ENCODE results near the gene PAIP2.

PAIP2 gene

DNA sequence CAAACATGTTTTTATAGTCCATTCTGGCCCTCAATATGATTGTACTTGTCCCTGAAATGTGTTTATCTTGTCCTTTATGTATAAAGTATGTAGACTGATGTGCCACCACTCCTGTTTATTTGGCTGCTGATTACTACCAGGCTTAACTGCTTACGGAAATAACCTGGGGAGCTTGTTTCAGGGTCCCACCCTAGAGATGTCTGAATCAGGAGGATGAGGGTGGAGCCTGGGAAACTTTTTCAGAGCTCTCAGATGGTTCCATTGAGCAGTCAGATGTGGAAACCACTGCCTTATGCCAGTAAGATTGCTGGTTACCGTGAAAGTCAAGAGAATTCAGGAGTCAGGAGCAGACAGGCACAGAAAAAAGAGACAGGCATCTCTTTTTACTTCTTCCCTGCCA, 22.3 kb downstream of the PAIP2 start:
- DNase-seq (ENCODE audit: low read depth): no peak
- no peak overlapping the region for H3K4me3 ChIP-seq (ENCODE audit: low read depth, low read length)
- in situ Hi-C loops (cut with HindIII; ENCODE audit: low sequenced_read_pairs): no loop called here
- no peak for TF ChIP-seq CTCF (IDR thresholded peaks at IDR 0.05; ENCODE audit: low read depth, low read length, missing control alignments)

- in situ Hi-C loops (cut with HindIII; ENCODE audit: low sequenced_read_pairs): no loop called here
- TF ChIP-seq CTCF (IDR thresholded peaks at IDR 0.05; ENCODE audit: low read depth, low read length, missing control alignments): no peak
- DNase-seq (ENCODE audit: low read depth): no peak
- no peak overlapping the region for H3K4me3 ChIP-seq (ENCODE audit: low read depth, low read length)
Measured at GRCh38 chr5:139364466-139364865, 22.8 kb downstream of the PAIP2 start.

DNA sequence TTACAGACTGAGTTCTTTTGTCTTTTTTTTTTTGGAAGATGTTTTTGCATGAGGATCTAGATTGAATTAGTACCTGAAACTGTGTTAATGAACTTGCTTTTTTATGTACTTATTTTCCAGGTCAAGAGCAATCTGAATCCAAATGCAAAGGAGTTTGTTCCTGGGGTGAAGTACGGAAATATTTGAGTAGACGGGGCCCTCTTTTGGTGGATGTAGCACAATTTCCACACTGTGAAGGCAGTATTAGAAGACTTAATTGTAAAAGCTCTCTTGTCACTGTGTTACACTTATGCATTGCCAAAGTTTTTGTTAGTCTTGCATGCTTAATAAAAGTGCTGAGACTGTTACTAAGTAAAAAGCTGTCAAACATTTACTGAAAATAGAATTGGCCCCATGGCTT, 27.0 kb downstream of the PAIP2 start:
- TF ChIP-seq CTCF (IDR thresholded peaks at IDR 0.05; ENCODE audit: low read depth, low read length, missing control alignments): no peak
- DNase-seq (ENCODE audit: low read depth): no peak
- in situ Hi-C loops (cut with HindIII; ENCODE audit: low sequenced_read_pairs): no loop called here
- H3K4me3 ChIP-seq (ENCODE audit: low read depth, low read length): no peak overlapping the region

- peak; percentile 20 for DNase-seq (ENCODE audit: low read depth)
- H3K4me3 ChIP-seq (ENCODE audit: low read depth, low read length): no peak overlapping the region
- in situ Hi-C loops (cut with HindIII; ENCODE audit: low sequenced_read_pairs): no loop called here
- TF ChIP-seq CTCF (IDR thresholded peaks at IDR 0.05; ENCODE audit: low read depth, low read length, missing control alignments): no peak
Measured at GRCh38 chr5:139369181-139369580, 27.5 kb downstream of the PAIP2 start.

GRCh38 chr5:139371482-139372435, 30.1 kb downstream of the PAIP2 start:
- in situ Hi-C loops (cut with HindIII; ENCODE audit: low sequenced_read_pairs): no loop called here
- TF ChIP-seq CTCF (IDR thresholded peaks at IDR 0.05; ENCODE audit: low read depth, low read length, missing control alignments): no peak
- peak; percentile 26 for DNase-seq (ENCODE audit: low read depth)
- no peak overlapping the region for H3K4me3 ChIP-seq (ENCODE audit: low read depth, low read length)

DNA sequence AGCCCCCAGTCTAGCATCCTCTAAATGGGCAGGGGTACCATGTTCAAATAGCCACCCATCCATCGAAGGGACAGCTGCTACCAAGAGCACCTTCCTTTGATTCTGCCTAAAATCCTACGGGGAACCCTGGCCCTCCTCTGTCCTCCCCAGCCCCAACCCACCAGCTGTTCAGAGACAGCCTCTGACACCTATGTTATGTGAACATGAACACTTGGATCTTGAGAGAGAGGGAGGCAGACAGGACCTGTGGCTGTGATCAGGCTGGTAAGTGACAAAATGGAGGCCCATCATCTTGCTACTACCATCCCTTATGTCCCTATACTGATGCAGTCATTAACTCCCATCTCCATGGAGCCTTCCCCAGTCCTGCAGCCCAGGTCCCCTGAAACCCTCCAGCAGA, 33.3 kb downstream of the PAIP2 start:
- no peak for TF ChIP-seq CTCF (IDR thresholded peaks at IDR 0.05; ENCODE audit: low read depth, low read length, missing control alignments)
- no peak overlapping the region for H3K4me3 ChIP-seq (ENCODE audit: low read depth, low read length)
- DNase-seq (ENCODE audit: low read depth): no peak
- in situ Hi-C loops (cut with HindIII; ENCODE audit: low sequenced_read_pairs): no loop called here
